DOHH2 (cell line): ENCODE data around the gene CLCA1.

Experiments used
- H3F3A ChIP-seq: fragments of 200-600 bp; sonication (generic), shearing (Covaris generic); 2 replicates; pipeline ENCODE4 v1.6.0; 2016; ENCODE audit warnings: antibody characterized with exemption, mild to moderate bottlenecking; ENCODE audit not compliant: control insufficient read depth, insufficient read depth
- H3K27ac ChIP-seq: fragments of 200-600 bp; sonication (generic); 2 replicates; pipeline ENCODE4 v1.5.1; 2014; ENCODE audit warnings: low read depth, mild to moderate bottlenecking, low read length, moderate library complexity
- H3K27me3 ChIP-seq: fragments of 200-600 bp; sonication (generic); 2 replicates; pipeline ENCODE4 v1.6.1; 2014; ENCODE audit warnings: mild to moderate bottlenecking, low read length, mixed read lengths; ENCODE audit not compliant: control insufficient read depth
- H3K36me3 ChIP-seq: fragments of 200-600 bp; sonication (generic); 2 replicates; pipeline ENCODE4 v1.6.1; 2014; ENCODE audit warnings: mild to moderate bottlenecking, low read length, moderate library complexity, mixed read lengths; ENCODE audit not compliant: control insufficient read depth
- H3K4me1 ChIP-seq: fragments of 200-600 bp; sonication (generic); 2 replicates; pipeline ENCODE4 v1.6.1; 2014; ENCODE audit warnings: mild to moderate bottlenecking, low read length, mixed read lengths; ENCODE audit not compliant: control insufficient read depth
- H3K4me2 ChIP-seq: fragments of 200-600 bp; sonication (generic); 2 replicates; pipeline ENCODE4 v1.6.0; 2014; ENCODE audit warnings: mild to moderate bottlenecking, low read length, moderate library complexity
- H3K4me3 ChIP-seq: fragments of 200-600 bp; sonication (generic); 2 replicates; pipeline ENCODE4 v1.5.1; 2014; ENCODE audit warnings: mild to moderate bottlenecking, low read length, mixed read lengths
- H3K79me2 ChIP-seq: fragments of 200-600 bp; sonication (generic); 2 replicates; pipeline ENCODE4 v1.6.1; 2014; ENCODE audit warnings: mild to moderate bottlenecking, low read length, mixed read lengths; ENCODE audit not compliant: control insufficient read depth
- H3K9me2 ChIP-seq: fragments of 200-600 bp; sonication (generic); replicated peaks from 2 replicates; pipeline ENCODE4 v1.6.1; 2014; ENCODE audit warnings: mild to moderate bottlenecking, low read length, mixed read lengths; ENCODE audit not compliant: control insufficient read depth
- H3K9me3 ChIP-seq: fragments of 200-600 bp; sonication (generic); 2 replicates; pipeline ENCODE4 v1.6.1; 2014; ENCODE audit warnings: antibody characterized with exemption, low read length, mixed read lengths; ENCODE audit not compliant: control insufficient read depth, insufficient read depth
- H4K20me1 ChIP-seq: fragments of 200-600 bp; sonication (generic); 2 replicates; pipeline ENCODE4 v1.6.0; 2014; ENCODE audit warnings: low read depth, mild to moderate bottlenecking, antibody characterized with exemption, low read length, moderate library complexity; ENCODE audit not compliant: control insufficient read depth, insufficient read depth
- CTCF ChIP-seq: fragments of 200-600 bp; sonication (generic); IDR thresholded peaks from one replicate; pipeline ENCODE4 v1.5.1; 2014; ENCODE audit warnings: antibody characterized with exemption, mild to moderate bottlenecking, low read depth, low read length; ENCODE audit not compliant: poor library complexity, severe bottlenecking
- EZH2phosphoT487 ChIP-seq: fragments of 200-600 bp; sonication (generic); IDR thresholded peaks from 2 replicates; pipeline ENCODE4 v1.6.1; 2017; ENCODE audit warnings: borderline replicate concordance, mild to moderate bottlenecking, antibody characterized with exemption, low read length, moderate library complexity, mixed read lengths

Gene CLCA1

GRCh38 chr1:86461482-86461881, 7.2 kb upstream of the CLCA1 start:
- Histone ChIP-seq H3K79me2 (no peaks in the 10 kb centered on the region), H3K27ac (no peak overlapping the region), H3K27me3 (peaks cover 6% of the 10 kb centered on the region), H3F3A (no peaks in the 10 kb centered on the region), H3K9me2 (no peaks in the 10 kb centered on the region), H3K9me3 (no peaks in the 10 kb centered on the region), H3K4me2 (no peak overlapping the region), H3K4me3 (no peak overlapping the region), H3K4me1 (no peaks in the 10 kb centered on the region), H3K36me3 (no peaks in the 10 kb centered on the region), H4K20me1 (no peaks in the 10 kb centered on the region)
- TF ChIP-seq CTCF: no peak
- TF ChIP-seq EZH2phosphoT487: no peak

DNA sequence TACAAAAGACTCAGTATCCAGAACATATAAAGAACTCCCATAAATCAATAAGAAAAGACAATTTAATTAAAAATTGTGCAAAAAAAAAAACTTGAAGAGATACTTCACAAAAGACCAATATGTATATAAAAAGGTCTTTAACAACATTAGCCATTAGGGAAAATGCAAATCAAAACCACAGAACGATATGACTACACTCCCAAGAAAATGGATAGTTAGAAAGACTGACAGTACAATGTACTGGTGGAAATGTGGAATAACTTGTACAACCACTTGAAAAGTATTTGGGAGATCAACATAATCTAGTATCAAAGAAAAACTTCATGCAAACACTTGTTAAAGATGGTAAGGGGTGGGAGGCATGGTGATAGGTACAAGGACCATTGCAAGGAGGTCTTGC, 3.9 kb upstream of the CLCA1 start:
- H3K9me2 ChIP-seq: no peaks in the 10 kb centered on the region
- no peak overlapping the region for H3K27ac ChIP-seq
- H4K20me1 ChIP-seq: no peaks in the 10 kb centered on the region
- no peaks in the 10 kb centered on the region for H3K79me2 ChIP-seq
- no peaks in the 10 kb centered on the region for H3F3A ChIP-seq
- H3K27me3 ChIP-seq: no peaks in the 10 kb centered on the region; the same call in 1 of the 2 replicates
- no peak overlapping the region for H3K4me2 ChIP-seq
- H3K4me3 ChIP-seq: no peak overlapping the region
- H3K4me1 ChIP-seq: no peaks in the 10 kb centered on the region
- TF ChIP-seq EZH2phosphoT487: no peak
- no peak for TF ChIP-seq CTCF
- H3K9me3 ChIP-seq: no peaks in the 10 kb centered on the region
- no peaks in the 10 kb centered on the region for H3K36me3 ChIP-seq

DNA sequence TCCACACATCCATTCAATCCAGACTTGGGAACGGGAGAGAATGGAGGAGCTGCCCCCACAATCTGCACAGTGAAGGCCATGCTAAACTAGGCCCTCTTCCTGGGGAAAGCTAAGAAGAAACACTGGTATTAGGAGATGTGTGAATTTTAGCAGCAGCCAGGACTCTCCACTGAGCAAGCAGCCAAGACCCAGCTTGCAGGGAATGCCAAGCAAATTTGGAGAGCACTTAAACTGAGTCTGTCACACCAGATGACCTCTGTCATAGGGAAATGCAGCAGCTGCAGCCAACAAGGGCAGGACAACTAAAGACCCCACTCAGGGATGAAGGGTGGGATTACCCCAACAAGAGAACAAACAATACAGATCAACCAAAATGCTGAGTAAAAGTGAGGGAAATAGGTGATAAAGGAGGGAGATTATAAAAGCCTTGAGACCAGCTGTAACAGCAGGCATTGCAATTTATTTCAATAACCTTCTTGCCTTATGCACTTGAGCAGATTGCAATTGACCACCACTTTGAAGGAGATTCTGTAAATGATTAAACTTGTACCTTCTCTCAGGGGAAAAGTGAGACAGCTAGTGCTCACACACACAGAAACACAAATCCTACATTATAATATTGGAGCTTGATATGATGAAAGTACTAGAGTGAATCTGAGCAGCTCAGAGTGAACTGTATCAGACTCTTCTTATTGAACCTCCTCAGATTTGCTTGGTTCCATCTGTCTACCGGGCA, 2.5 kb upstream of the CLCA1 start:
- TF ChIP-seq EZH2phosphoT487: no peak
- TF ChIP-seq CTCF: no peak
- Histone ChIP-seq H3K79me2 (no peaks in the 10 kb centered on the region), H3F3A (no peaks in the 10 kb centered on the region), H4K20me1 (no peaks in the 10 kb centered on the region), H3K27ac (no peak overlapping the region), H3K9me3 (no peaks in the 10 kb centered on the region), H3K36me3 (no peaks in the 10 kb centered on the region), H3K9me2 (no peaks in the 10 kb centered on the region), H3K4me2 (no peak overlapping the region), H3K4me3 (no peak overlapping the region), H3K27me3 (peaks cover 14% of the 10 kb centered on the region), H3K4me1 (no peaks in the 10 kb centered on the region)
